Subcutaneous abdominal adipose tissue (tissue), 5 donors: Measurements from ENCODE around the gene NEIL3.

Experiments
- H3K27ac ChIP-seq: one replicate; pipeline ENCODE4 v1.7.0; 2013; ENCODE audit warnings: low read depth, mild to moderate bottlenecking, inconsistent platforms, low read length, moderate library complexity
- H3K27me3 ChIP-seq, 5 donors: one replicate each; pipeline ENCODE4 v1.7.0; 2013; ENCODE audit warnings: low read length in 5 of 5, inconsistent platforms in 1 of 5; ENCODE audit not compliant: control insufficient read depth in 5 of 5, insufficient read depth in 4 of 5
- H3K36me3 ChIP-seq, 5 donors: one replicate each; pipeline ENCODE4 v1.7.0; 2013; ENCODE audit warnings: low read length in 5 of 5; ENCODE audit not compliant: control insufficient read depth in 5 of 5, insufficient read depth in 5 of 5
- H3K4me1 ChIP-seq, 5 donors: one replicate each; pipeline ENCODE4 v1.7.0; 2013; ENCODE audit warnings: low read length in 5 of 5, mild to moderate bottlenecking in 3 of 5, moderate library complexity in 1 of 5; ENCODE audit not compliant: control insufficient read depth in 5 of 5, insufficient read depth in 5 of 5
- H3K4me3 ChIP-seq, 5 donors: one replicate each; pipeline ENCODE4 v1.7.0; 2013; ENCODE audit warnings: low read length in 5 of 5, low read depth in 1 of 5
- H3K9ac ChIP-seq, 5 donors: one replicate each; pipeline ENCODE4 v1.7.0; 2013; ENCODE audit warnings: low read length in 5 of 5, mild to moderate bottlenecking in 4 of 5, moderate library complexity in 3 of 5
- H3K9me3 ChIP-seq, 5 donors: one replicate each; pipeline ENCODE4 v1.7.0; 2013; ENCODE audit warnings: low read length in 5 of 5; ENCODE audit not compliant: control insufficient read depth in 5 of 5
- donor health status: healthy.
- donor health status: healthy.
- donor health status: healthy.
- donor health status: healthy.
- donor health status: healthy.

Gene NEIL3

DNA sequence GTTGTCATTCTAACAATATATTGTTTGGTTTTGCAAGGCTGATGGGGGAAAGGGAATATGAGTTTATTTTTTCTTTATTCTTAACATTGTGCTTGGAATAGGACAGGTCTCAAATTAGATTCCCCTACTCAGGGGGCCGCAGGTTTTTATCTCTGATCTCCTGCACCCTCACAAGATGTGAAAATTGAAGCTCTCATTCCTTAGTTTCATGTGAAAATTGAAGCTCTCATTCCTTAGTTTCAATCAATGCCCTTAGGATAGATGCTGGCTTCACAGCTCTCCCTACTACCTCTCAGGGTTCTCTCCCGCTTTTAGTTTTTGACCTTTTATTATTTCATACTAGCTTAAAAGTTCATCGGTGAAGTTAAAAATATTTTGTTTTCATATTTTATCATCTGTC, 12.0 kb downstream of the NEIL3 start:
- Histone ChIP-seq H3K9me3 (no peaks in the 10 kb centered on the region), H3K36me3 (no peaks in the 10 kb centered on the region), H3K27me3 (no peaks in the 10 kb centered on the region), H3K9ac (no peak overlapping the region), H3K4me3 (no peak overlapping the region), H3K4me1 (no peaks in the 10 kb centered on the region), H3K27ac (no peak overlapping the region)

DNA sequence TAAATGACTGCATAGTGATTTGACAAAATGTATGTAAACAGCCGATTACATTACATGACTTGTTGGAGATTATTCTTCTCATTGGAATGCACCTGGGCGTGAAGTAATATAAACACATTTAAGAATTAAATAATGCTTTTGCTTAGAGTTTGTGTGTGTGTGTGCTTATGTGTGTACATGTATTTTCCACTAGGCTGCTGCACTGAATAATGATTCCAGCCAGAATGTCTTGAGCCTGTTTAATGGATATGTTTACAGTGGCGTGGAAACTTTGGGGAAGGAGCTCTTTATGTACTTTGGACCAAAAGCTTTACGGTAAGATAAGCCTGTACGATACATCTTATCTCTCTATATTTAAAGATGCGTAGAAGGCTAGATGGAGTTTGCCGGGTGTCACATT, 12.6 kb downstream of the NEIL3 start:
- H3K4me3 ChIP-seq: no peak overlapping the region
- no peaks in the 10 kb centered on the region for H3K4me1 ChIP-seq
- no peaks in the 10 kb centered on the region for H3K36me3 ChIP-seq
- no peaks in the 10 kb centered on the region for H3K9me3 ChIP-seq
- H3K27me3 ChIP-seq: no peaks in the 10 kb centered on the region
- H3K27ac ChIP-seq: no peak overlapping the region
- no peak overlapping the region for H3K9ac ChIP-seq

DNA sequence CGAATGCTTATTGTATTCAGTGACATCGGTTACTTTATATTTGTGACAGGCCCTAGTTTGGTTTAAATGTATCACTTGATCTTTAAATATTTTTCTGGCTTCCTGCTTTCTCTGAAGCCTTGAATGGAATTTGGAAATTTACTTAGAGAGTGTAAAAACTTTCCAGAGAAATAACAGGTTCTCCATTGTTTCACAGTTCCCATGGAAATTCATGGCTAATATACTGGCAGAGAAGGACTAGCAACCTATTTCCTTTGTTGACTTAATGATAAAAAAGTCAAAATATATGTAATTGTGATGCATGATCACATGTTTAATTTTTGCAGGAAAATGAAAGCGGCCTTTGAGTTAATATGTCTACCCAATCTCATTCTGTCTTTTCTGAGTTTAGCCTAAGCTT, 13.2 kb downstream of the NEIL3 start:
- Histone ChIP-seq H3K4me3 (no peak overlapping the region), H3K9ac (no peak overlapping the region), H3K36me3 (no peaks in the 10 kb centered on the region), H3K4me1 (no peaks in the 10 kb centered on the region), H3K27ac (no peak overlapping the region), H3K9me3 (no peaks in the 10 kb centered on the region), H3K27me3 (no peaks in the 10 kb centered on the region)

DNA sequence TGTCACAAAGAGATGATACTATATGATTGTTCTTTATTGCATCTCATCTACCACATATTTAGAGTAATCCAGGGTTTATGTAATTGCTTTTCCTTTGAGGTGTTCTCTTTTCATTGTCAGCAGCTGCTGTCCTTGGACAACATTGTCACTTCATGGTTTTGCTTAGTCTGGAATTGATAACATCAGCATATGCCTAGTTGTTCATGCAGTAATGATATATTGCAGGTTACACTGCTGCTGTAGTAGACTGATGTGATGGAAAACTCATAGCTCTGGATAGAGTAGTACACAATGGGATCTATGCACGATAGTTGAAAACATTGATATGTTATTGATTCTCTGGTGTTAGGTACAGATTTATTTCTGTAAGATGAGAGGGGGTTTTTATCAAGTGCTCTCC, 13.7 kb downstream of the NEIL3 start:
- Histone ChIP-seq H3K9ac (no peak overlapping the region), H3K4me3 (no peak overlapping the region), H3K4me1 (no peaks in the 10 kb centered on the region), H3K27ac (no peak overlapping the region), H3K36me3 (no peaks in the 10 kb centered on the region), H3K27me3 (no peaks in the 10 kb centered on the region), H3K9me3 (no peaks in the 10 kb centered on the region)

DNA sequence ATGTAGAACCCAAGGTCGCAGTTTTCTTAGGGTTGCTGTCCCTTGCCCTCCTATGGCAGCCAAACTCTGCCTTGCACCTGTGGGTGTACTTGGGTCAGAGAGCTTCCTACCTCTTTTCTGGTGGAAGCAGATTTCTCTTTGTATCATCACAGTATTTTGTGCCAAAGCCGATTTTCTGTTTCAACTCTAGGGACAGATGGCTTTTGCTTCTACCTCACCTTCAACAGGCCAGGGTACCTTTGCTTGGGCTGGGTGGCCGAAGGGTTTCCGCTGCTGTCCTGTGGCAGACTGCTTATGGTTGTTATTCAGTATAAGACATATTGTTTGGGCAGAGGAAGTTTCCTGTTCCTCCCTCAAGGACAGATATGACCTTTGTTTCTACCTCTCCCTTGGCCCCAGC, 22.4 kb downstream of the NEIL3 start:
- Histone ChIP-seq H3K4me1 (no peaks in the 10 kb centered on the region), H3K27me3 (no peaks in the 10 kb centered on the region), H3K36me3 (no peaks in the 10 kb centered on the region), H3K27ac (no peak overlapping the region), H3K9ac (no peak overlapping the region), H3K4me3 (no peak overlapping the region), H3K9me3 (peaks cover 0 to 8% (median 5%) of the 10 kb centered on the region in 5 donors)

DNA sequence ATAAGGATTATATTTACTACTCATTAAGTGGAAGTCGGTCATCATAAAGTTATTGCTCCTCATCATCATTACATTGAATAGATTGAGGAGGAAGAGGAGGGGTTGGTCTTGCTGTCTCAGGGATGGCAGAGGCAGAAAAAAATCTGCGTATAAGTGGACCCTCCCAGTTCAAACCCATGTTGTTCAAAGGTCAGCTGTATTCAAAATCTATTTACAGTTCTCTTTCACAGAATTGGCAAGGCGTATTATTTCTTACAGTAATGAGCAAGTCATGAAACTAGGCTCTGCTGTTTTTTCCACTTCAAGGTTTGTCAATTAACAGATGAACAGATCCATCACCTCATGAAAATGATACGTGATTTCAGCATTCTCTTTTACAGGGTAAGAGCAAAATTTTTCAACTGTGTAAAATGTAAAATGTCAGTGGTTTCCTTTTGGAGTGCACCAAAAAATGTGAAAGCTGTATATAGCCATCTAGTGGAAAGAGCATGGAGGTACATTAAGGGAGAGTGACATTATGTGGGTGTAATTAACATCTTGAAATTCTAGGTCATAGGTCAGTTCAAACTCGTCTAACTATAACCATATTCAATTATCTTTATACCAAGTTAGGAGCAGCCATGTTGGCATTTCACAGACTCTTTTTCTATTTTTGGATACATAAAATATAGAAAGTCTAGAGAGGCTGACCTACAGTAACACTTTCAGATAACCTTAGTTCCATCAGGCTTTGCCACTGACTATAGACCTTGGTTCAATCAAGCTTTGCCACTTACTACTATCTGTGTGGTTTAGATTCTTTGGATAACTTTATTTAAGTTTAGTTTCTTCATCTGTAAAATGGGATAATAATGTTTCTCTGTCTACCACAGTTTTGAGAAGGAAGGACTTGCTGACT, 30.1 kb downstream of the NEIL3 start:
- H3K4me1 ChIP-seq: peaks cover 0 to 6% (median 0%) of the 10 kb centered on the region in 5 donors
- no peak overlapping the region for H3K4me3 ChIP-seq
- no peak overlapping the region for H3K9ac ChIP-seq
- no peak overlapping the region for H3K27ac ChIP-seq
- no peaks in the 10 kb centered on the region for H3K27me3 ChIP-seq
- no peaks in the 10 kb centered on the region for H3K36me3 ChIP-seq
- no peaks in the 10 kb centered on the region for H3K9me3 ChIP-seq

DNA sequence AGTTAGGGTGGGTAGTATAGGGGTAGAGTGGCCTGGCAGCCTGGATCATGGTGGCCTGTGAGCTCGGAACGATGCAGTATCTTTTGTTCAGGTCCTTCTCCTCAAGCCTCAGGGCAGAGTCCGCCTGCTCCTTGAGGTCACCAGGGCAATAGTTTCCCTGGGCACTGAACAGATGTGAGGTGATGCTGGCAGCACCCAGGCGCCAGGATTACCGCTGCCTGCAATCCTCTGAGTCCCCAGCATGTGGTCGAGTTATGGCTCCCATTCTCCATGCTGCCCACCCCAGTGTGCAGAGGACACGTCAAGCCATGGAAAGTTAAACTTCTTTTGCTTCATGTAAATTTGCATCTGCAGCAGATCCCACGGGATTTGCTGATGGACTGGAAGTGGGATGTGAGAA, 38.7 kb downstream of the NEIL3 start:
- no peaks in the 10 kb centered on the region for H3K9me3 ChIP-seq
- H3K4me3 ChIP-seq: no peak overlapping the region
- H3K4me1 ChIP-seq: no peaks in the 10 kb centered on the region
- no peaks in the 10 kb centered on the region for H3K36me3 ChIP-seq
- no peak overlapping the region for H3K9ac ChIP-seq
- no peak overlapping the region for H3K27ac ChIP-seq
- no peaks in the 10 kb centered on the region for H3K27me3 ChIP-seq

DNA sequence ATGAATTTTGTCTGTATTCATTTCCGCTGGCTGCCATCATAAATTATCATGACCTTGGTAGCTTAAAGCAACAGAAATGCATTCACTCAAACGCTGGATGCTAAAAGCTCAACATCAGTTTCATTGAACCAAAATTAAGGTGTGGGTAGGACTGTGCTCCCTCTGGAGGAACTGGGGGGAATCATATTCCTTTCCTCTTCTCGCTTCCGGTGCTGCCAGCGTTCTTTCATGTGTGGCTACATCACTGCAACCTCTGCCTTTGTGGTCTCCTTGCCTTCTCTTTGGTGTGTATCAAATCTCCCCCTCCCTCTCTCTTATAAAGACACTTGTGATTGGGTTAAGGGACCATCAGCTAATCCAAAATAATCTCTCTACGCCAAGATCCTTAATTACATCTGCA, 39.5 kb downstream of the NEIL3 start:
- H3K36me3 ChIP-seq: no peaks in the 10 kb centered on the region
- no peak overlapping the region for H3K9ac ChIP-seq
- no peaks in the 10 kb centered on the region for H3K9me3 ChIP-seq
- H3K27ac ChIP-seq: no peak overlapping the region
- H3K4me3 ChIP-seq: no peak overlapping the region
- no peaks in the 10 kb centered on the region for H3K27me3 ChIP-seq
- H3K4me1 ChIP-seq: no peaks in the 10 kb centered on the region

DNA sequence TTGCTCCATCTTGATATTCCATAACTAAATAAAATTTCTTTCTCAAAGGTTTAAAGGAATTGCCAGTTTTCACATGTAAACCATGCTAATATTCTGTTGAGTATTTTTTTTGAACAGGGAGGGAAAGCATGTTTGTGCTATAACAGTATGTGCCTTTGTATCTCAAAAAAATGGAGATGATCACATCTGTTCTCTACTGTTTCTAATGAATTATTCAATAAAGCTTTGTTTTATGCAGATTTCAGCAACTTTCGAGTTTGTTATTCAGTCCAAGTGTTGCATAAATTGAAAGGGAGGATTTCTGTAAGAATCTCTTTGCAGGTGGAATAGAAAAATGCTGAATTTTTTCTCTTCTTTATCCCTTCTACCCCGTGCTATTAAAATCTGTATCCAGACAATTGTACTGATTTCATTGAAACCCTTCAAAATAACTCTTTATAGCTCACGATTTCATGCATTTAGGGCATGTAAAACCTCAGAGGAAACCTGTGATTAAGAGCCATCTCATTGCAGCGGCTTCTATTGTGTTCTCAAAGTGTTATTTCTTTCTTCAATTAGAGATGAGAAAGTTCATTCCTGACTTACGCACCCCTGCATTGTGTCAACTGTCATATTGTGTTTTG, 42.1 kb downstream of the NEIL3 start:
- Histone ChIP-seq H3K36me3 (no peaks in the 10 kb centered on the region), H3K9me3 (no peaks in the 10 kb centered on the region), H3K9ac (no peak overlapping the region), H3K4me3 (no peak overlapping the region), H3K4me1 (no peaks in the 10 kb centered on the region), H3K27ac (no peak overlapping the region), H3K27me3 (no peaks in the 10 kb centered on the region)

DNA sequence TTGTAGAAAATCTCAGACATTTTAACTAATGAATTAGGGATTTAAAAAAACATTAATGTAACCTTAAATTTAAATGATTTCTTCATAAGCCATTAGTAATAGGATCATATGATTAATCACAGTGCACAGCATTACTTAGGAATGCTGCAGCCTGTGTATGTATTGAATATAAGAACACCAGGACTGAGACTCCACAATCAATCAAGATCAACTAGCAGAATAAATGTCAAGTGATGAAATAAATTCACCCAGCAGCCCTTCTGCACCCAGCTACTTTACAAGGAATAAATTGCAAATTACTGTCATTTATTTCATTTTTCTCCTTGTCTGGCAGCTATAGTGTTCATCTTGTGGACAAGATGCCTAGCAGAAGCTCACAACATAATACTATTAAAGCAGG, 46.5 kb downstream of the NEIL3 start:
- Histone ChIP-seq H3K27ac (no peak overlapping the region), H3K9me3 (no peaks in the 10 kb centered on the region), H3K36me3 (no peaks in the 10 kb centered on the region), H3K4me3 (no peak overlapping the region), H3K9ac (no peak overlapping the region), H3K4me1 (no peaks in the 10 kb centered on the region), H3K27me3 (no peaks in the 10 kb centered on the region)
